Suprapubic skin (tissue), 4 donors: Measurements from ENCODE around the gene AHRR. TPM values are rescaled to one million over a fixed set of nuclear protein-coding genes. Genes with fewer than 3 reads are reported as not detected.

Source experiments
- DNase-seq, 2 donors: peaks; one replicate each; pipeline ENCODE4 v3.0.0-alpha.2; 2019; ENCODE audit warnings: low spot score in 2 of 2
- H3K27ac ChIP-seq: fragments of 200-600 bp; sonication (generic); one replicate; pipeline ENCODE4 v1.5.1; 2019
- H3K27me3 ChIP-seq: fragments of 200-600 bp; sonication (generic); one replicate; pipeline ENCODE4 v1.5.1; 2019
- H3K36me3 ChIP-seq: fragments of 200-600 bp; sonication (generic); one replicate; pipeline ENCODE4 v1.5.1; 2019
- H3K4me1 ChIP-seq: fragments of 200-600 bp; sonication (generic); one replicate; pipeline ENCODE4 v1.5.1; 2019
- H3K4me3 ChIP-seq: fragments of 200-600 bp; sonication (generic); one replicate; pipeline ENCODE4 v1.5.1; 2019; ENCODE audit warnings: mild to moderate bottlenecking
- H3K9me3 ChIP-seq: fragments of 200-600 bp; sonication (generic); one replicate; pipeline ENCODE4 v1.5.1; 2019
- CTCF ChIP-seq, 2 donors: fragments of 200-600 bp in 1 of 2; fragments of 450-650 bp in 1 of 2; sonication (generic) in 1 of 2; IDR thresholded peaks; one replicate each; pipeline ENCODE4 v1.5.1; 2016 to 2019; ENCODE audit warnings: antibody characterized with exemption in 2 of 2, mild to moderate bottlenecking in 1 of 2, moderate library complexity in 1 of 2
- EP300 ChIP-seq: sonication (generic); formaldehyde crosslinking; IDR thresholded peaks from one replicate; pipeline ENCODE4 v1.6.1; 2017; ENCODE audit warnings: antibody characterized with exemption
- POLR2A ChIP-seq, 2 donors: fragments of 450-650 bp; IDR thresholded peaks; one replicate each; pipeline ENCODE4 v1.6.1; 2017; ENCODE audit warnings: antibody characterized with exemption in 2 of 2, mild to moderate bottlenecking in 2 of 2, moderate library complexity in 2 of 2
- POLR2AphosphoS5 ChIP-seq, 3 donors: sonication (generic); formaldehyde crosslinking; IDR thresholded peaks; one replicate each; pipeline ENCODE4 v1.6.1; 2017; ENCODE audit warnings: antibody characterized with exemption in 3 of 3
- WGBS: methylation state at CpG from one replicate; pipeline ENCODE4 v1.1.5; 2018; 5-methylcytosine and 5-hydroxymethylcytosine counted together
- total RNA-seq, 4 donors: library from RNA; depleted of rRNA; stranded (reverse); fragments of >200 nt; gene quantifications; one replicate each; pipeline ENCODE4 v1.1.0, GENCODE V29; 2016

Gene AHRR
- total RNA-seq, 4 donors from 2014 or later, result 3.0 to 10.7 (median 4.2) TPM

- Histone ChIP-seq H3K27ac (no peak overlapping the region), H3K4me1 (peaks cover 12% of the 10 kb centered on the region), H3K9me3 (no peaks in the 10 kb centered on the region), H3K4me3 (no peak overlapping the region), H3K36me3 (no peaks in the 10 kb centered on the region), H3K27me3 (peaks cover 76% of the 10 kb centered on the region)
- DNase-seq, result no peak
- 90% methylated on average over 8 of the region's 27 CpGs for WGBS
- TF ChIP-seq POLR2A (IDR thresholded peaks at IDR 0.05), result no peak
- TF ChIP-seq CTCF (IDR thresholded peaks at IDR 0.05), result no peak
- no peak for TF ChIP-seq EP300
- no peak for TF ChIP-seq POLR2AphosphoS5 (IDR thresholded peaks at IDR 0.05)
These were observed 161.0 kb downstream of the AHRR start for GRCh38 chr5:482506-482905.

- H3K4me1 ChIP-seq, result peaks cover 12% of the 10 kb centered on the region
- DNase-seq, result no peak
- TF ChIP-seq POLR2AphosphoS5 (IDR thresholded peaks at IDR 0.05), result no peak
- TF ChIP-seq POLR2A (IDR thresholded peaks at IDR 0.05), result no peak
- no peak for TF ChIP-seq CTCF (IDR thresholded peaks at IDR 0.05)
- 92% methylated on average over 20 of the region's 26 CpGs for WGBS
- H3K27ac ChIP-seq, result no peak overlapping the region
- no peaks in the 10 kb centered on the region for H3K36me3 ChIP-seq
- H3K27me3 ChIP-seq, result peaks cover 73% of the 10 kb centered on the region
- H3K9me3 ChIP-seq, result no peaks in the 10 kb centered on the region
- H3K4me3 ChIP-seq, result no peak overlapping the region
These were observed 161.5 kb downstream of the AHRR start for GRCh38 chr5:483011-483410.

- Histone ChIP-seq H3K9me3 (no peaks in the 10 kb centered on the region), H3K27me3 (peaks cover 67% of the 10 kb centered on the region), H3K4me3 (no peak overlapping the region), H3K4me1 (peaks cover 12% of the 10 kb centered on the region), H3K36me3 (no peaks in the 10 kb centered on the region), H3K27ac (no peak overlapping the region)
- TF ChIP-seq POLR2AphosphoS5 (IDR thresholded peaks at IDR 0.05) (no peak), CTCF (IDR thresholded peaks at IDR 0.05) (no peak), POLR2A (IDR thresholded peaks at IDR 0.05) (no peak), EP300 (no peak)
- no peak for DNase-seq
- 65% methylated on average over 9 of the region's 34 CpGs for WGBS
These were observed 162.1 kb downstream of the AHRR start for GRCh38 chr5:483434-484140.

GRCh38 chr5:484556-484955 lies 163.0 kb downstream of the AHRR start:
- 83% methylated on average over 19 of the region's 24 CpGs for WGBS
- H3K27me3 ChIP-seq, result peaks cover 60% of the 10 kb centered on the region
- peaks cover 12% of the 10 kb centered on the region for H3K4me1 ChIP-seq
- no peaks in the 10 kb centered on the region for H3K9me3 ChIP-seq
- H3K4me3 ChIP-seq, result no peak overlapping the region
- TF ChIP-seq POLR2AphosphoS5 (IDR thresholded peaks at IDR 0.05) (no peak), POLR2A (IDR thresholded peaks at IDR 0.05) (no peak), EP300 (no peak), CTCF (IDR thresholded peaks at IDR 0.05) (no peak)
- H3K36me3 ChIP-seq, result no peaks in the 10 kb centered on the region
- no peak overlapping the region for H3K27ac ChIP-seq
- DNase-seq, result no peak

GRCh38 chr5:485113-485945 lies 163.8 kb downstream of the AHRR start:
- H3K36me3 ChIP-seq, result no peaks in the 10 kb centered on the region
- no peak overlapping the region for H3K4me3 ChIP-seq
- DNase-seq, result no peak
- no peaks in the 10 kb centered on the region for H3K9me3 ChIP-seq
- H3K27me3 ChIP-seq, result peaks cover 54% of the 10 kb centered on the region
- TF ChIP-seq CTCF (IDR thresholded peaks at IDR 0.05) (no peak), EP300 (no peak), POLR2AphosphoS5 (IDR thresholded peaks at IDR 0.05) (no peak), POLR2A (IDR thresholded peaks at IDR 0.05) (no peak)
- WGBS, result 66% methylated on average over 14 of the region's 29 CpGs
- no peak overlapping the region for H3K27ac ChIP-seq
- peaks cover 12% of the 10 kb centered on the region for H3K4me1 ChIP-seq
